Sigmoid colon (tissue), 4 donors: Measurements from ENCODE around the gene RIN2.

Experiments used
- EP300 ChIP-seq, 4 donors: sonication (generic); formaldehyde crosslinking; IDR thresholded peaks; one replicate each; pipeline ENCODE4 v1.6.1; 2017; ENCODE audit warnings: antibody characterized with exemption in 4 of 4
- POLR2A ChIP-seq, 2 donors: fragments of 450-650 bp; IDR thresholded peaks; one replicate each; pipeline ENCODE4 v1.6.1; 2016; ENCODE audit warnings: antibody characterized with exemption in 2 of 2, mild to moderate bottlenecking in 2 of 2, moderate library complexity in 2 of 2
- TF ChIP-seq, protein P1 (sequence below), 4 experiments: fragments of 450-650 bp in 3 of 4; fragments of 200-600 bp in 1 of 4; IDR thresholded peaks; one replicate each; pipeline ENCODE4 v1.5.1; 2016 to 2019; ENCODE audit warnings: antibody characterized with exemption in 4 of 4, mild to moderate bottlenecking in 3 of 4, moderate library complexity in 2 of 4

DNA sequence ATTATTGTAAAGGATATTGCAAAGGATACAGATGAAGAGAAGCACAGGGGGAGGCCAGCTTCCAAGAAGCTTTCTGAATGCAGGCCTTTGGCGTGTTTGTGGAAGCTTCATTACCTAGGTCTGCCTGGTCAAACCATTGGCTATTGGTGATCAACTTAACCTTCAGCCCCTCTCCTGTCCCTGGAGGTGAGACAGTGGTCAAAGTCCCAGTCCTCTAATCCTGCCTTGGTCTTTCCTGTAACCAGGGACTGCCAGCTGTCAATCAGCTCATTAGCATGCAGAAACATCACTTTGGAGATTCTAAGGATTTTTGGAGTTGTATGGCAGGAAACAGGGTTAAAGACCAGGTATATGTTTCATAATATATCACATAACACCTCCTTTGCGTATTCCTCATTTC, 13.0 kb downstream of the RIN2 start:
- no peak for TF ChIP-seq EP300 (IDR thresholded peaks at IDR 0.05)
- TF ChIP-seq, protein P1, sequence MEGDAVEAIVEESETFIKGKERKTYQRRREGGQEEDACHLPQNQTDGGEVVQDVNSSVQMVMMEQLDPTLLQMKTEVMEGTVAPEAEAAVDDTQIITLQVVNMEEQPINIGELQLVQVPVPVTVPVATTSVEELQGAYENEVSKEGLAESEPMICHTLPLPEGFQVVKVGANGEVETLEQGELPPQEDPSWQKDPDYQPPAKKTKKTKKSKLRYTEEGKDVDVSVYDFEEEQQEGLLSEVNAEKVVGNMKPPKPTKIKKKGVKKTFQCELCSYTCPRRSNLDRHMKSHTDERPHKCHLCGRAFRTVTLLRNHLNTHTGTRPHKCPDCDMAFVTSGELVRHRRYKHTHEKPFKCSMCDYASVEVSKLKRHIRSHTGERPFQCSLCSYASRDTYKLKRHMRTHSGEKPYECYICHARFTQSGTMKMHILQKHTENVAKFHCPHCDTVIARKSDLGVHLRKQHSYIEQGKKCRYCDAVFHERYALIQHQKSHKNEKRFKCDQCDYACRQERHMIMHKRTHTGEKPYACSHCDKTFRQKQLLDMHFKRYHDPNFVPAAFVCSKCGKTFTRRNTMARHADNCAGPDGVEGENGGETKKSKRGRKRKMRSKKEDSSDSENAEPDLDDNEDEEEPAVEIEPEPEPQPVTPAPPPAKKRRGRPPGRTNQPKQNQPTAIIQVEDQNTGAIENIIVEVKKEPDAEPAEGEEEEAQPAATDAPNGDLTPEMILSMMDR (IDR thresholded peaks at IDR 0.05) = no peak
- TF ChIP-seq POLR2A (IDR thresholded peaks at IDR 0.05) = no peak
